Panc1 (cell line): ENCODE measurements around the gene SLC2A1.

Experiments used
- POLR2AphosphoS5 ChIP-seq: IDR thresholded peaks from 2 replicates; pipeline ENCODE4 v1.6.1; 2012; ENCODE audit warnings: mild to moderate bottlenecking, low read depth, low read length, moderate library complexity
- SIN3A ChIP-seq: IDR thresholded peaks from 2 replicates; pipeline ENCODE4 v1.6.1; 2012; ENCODE audit warnings: low read depth, mild to moderate bottlenecking, low read length, moderate library complexity, borderline replicate concordance; ENCODE audit not compliant: insufficient read depth
- TF ChIP-seq, protein P1 (sequence below): fragments of 450-650 bp; IDR thresholded peaks from 2 replicates; pipeline ENCODE4 v1.5.1; 2017; ENCODE audit warnings: mild to moderate bottlenecking
- TF ChIP-seq, protein P2 (sequence below), 2 experiments: IDR thresholded peaks; 2 replicates each; pipeline ENCODE4 v1.6.1; 2011 to 2012; ENCODE audit warnings: low read depth in 2 of 2, control low read depth in 1 of 2, low read length in 1 of 2, mild to moderate bottlenecking in 1 of 2, moderate library complexity in 1 of 2; ENCODE audit not compliant: insufficient read depth in 1 of 2

GRCh38 chr1:42908046-42908445 lies 50.6 kb downstream of the SLC2A1 start:
- TF ChIP-seq, protein P1, sequence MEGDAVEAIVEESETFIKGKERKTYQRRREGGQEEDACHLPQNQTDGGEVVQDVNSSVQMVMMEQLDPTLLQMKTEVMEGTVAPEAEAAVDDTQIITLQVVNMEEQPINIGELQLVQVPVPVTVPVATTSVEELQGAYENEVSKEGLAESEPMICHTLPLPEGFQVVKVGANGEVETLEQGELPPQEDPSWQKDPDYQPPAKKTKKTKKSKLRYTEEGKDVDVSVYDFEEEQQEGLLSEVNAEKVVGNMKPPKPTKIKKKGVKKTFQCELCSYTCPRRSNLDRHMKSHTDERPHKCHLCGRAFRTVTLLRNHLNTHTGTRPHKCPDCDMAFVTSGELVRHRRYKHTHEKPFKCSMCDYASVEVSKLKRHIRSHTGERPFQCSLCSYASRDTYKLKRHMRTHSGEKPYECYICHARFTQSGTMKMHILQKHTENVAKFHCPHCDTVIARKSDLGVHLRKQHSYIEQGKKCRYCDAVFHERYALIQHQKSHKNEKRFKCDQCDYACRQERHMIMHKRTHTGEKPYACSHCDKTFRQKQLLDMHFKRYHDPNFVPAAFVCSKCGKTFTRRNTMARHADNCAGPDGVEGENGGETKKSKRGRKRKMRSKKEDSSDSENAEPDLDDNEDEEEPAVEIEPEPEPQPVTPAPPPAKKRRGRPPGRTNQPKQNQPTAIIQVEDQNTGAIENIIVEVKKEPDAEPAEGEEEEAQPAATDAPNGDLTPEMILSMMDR = no peak
- TF ChIP-seq POLR2AphosphoS5 (no peak), SIN3A (no peak)
- TF ChIP-seq, protein P2, sequence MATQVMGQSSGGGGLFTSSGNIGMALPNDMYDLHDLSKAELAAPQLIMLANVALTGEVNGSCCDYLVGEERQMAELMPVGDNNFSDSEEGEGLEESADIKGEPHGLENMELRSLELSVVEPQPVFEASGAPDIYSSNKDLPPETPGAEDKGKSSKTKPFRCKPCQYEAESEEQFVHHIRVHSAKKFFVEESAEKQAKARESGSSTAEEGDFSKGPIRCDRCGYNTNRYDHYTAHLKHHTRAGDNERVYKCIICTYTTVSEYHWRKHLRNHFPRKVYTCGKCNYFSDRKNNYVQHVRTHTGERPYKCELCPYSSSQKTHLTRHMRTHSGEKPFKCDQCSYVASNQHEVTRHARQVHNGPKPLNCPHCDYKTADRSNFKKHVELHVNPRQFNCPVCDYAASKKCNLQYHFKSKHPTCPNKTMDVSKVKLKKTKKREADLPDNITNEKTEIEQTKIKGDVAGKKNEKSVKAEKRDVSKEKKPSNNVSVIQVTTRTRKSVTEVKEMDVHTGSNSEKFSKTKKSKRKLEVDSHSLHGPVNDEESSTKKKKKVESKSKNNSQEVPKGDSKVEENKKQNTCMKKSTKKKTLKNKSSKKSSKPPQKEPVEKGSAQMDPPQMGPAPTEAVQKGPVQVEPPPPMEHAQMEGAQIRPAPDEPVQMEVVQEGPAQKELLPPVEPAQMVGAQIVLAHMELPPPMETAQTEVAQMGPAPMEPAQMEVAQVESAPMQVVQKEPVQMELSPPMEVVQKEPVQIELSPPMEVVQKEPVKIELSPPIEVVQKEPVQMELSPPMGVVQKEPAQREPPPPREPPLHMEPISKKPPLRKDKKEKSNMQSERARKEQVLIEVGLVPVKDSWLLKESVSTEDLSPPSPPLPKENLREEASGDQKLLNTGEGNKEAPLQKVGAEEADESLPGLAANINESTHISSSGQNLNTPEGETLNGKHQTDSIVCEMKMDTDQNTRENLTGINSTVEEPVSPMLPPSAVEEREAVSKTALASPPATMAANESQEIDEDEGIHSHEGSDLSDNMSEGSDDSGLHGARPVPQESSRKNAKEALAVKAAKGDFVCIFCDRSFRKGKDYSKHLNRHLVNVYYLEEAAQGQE (IDR thresholded peaks at IDR 0.05; ENCODE audit: insufficient read depth in 1 of 2, low read depth in 2 of 2, low read length in 1 of 2) = no peak
